Measurements from ENCODE around the gene CTIF. TPM values are rescaled to one million over a fixed set of nuclear protein-coding genes. Genes with fewer than 3 reads are reported as not detected.

The CTIF gene
- total RNA-seq, 1 experiment from 2014 or later: 5.8 TPM

GRCh38 chr18:48821251-48821590 lies 282.4 kb downstream of the CTIF start:
- Histone ChIP-seq H3K4me2 (ENCODE audit: low read length) (no peak overlapping the region), H3K36me3 (ENCODE audit: low read depth, low read length) (no peaks in the 10 kb centered on the region), H2AFZ (ENCODE audit: low read length) (no peak overlapping the region), H3K79me2 (ENCODE audit: low read length) (no peaks in the 10 kb centered on the region), H3K9ac (ENCODE audit: low read length) (no peak overlapping the region), H3K4me3 (ENCODE audit: low read length) (no peak overlapping the region), H3K4me1 (ENCODE audit: insufficient read depth, low read length) (no peaks in the 10 kb centered on the region), H3F3A (ENCODE audit: low read length, unreplicated experiment) (no peaks in the 10 kb centered on the region), H3K27ac (ENCODE audit: low read length) (no peak overlapping the region), H4K20me1 (ENCODE audit: low read length) (no peaks in the 10 kb centered on the region), H3K27me3 (ENCODE audit: low read length) (no peaks in the 10 kb centered on the region), H3K9me2 (replicated peaks; ENCODE audit: low read length) (no peaks in the 10 kb centered on the region), H3K9me3 (ENCODE audit: low read length) (no peaks in the 10 kb centered on the region)
- ChIA-PET POLR2A (ENCODE audit: unreplicated experiment) (interaction anchor here (0.6 kb wide), 1 partner anchor 12 kb away, joined by 3 read pairs; no protein-coding TSS in a partner anchor), CTCF (no interaction called here)
- ATAC-seq: no peak
- no TSS peak for BruUV-seq (replicated peaks)
- no peak for TF ChIP-seq EZH2phosphoT487 (IDR thresholded peaks at IDR 0.05; ENCODE audit: borderline replicate concordance, low read length)
- no peak for TF ChIP-seq CTCF (conservative IDR thresholded peaks at IDR 0.05; ENCODE audit: low read depth, low read length)
- TF ChIP-seq EZH2 (IDR thresholded peaks at IDR 0.05; ENCODE audit: low read length, unreplicated experiment): no peak
- intact Hi-C loops (cut with micrococcal nuclease): no loop called here
- DNase-seq: no peak

GRCh38 chr18:48821845-48822244 lies 283.0 kb downstream of the CTIF start:
- no peaks in the 10 kb centered on the region for H4K20me1 ChIP-seq (ENCODE audit: low read length)
- no peak overlapping the region for H3K27ac ChIP-seq (ENCODE audit: low read length)
- H3K27me3 ChIP-seq (ENCODE audit: low read length): no peaks in the 10 kb centered on the region
- TF ChIP-seq CTCF (conservative IDR thresholded peaks at IDR 0.05; ENCODE audit: low read depth, low read length): no peak
- no peak for TF ChIP-seq EZH2 (IDR thresholded peaks at IDR 0.05; ENCODE audit: low read length, unreplicated experiment)
- no peak for TF ChIP-seq EZH2phosphoT487 (IDR thresholded peaks at IDR 0.05; ENCODE audit: borderline replicate concordance, low read length)
- no peak for ATAC-seq
- H3K79me2 ChIP-seq (ENCODE audit: low read length): no peaks in the 10 kb centered on the region
- no peaks in the 10 kb centered on the region for H3K4me1 ChIP-seq (ENCODE audit: insufficient read depth, low read length)
- H3K4me2 ChIP-seq (ENCODE audit: low read length): no peak overlapping the region
- no peak overlapping the region for H3K4me3 ChIP-seq (ENCODE audit: low read length)
- intact Hi-C loops (cut with micrococcal nuclease): no loop called here
- no peaks in the 10 kb centered on the region for H3K9me3 ChIP-seq (ENCODE audit: low read length)
- DNase-seq: no peak
- H3K9me2 ChIP-seq (replicated peaks; ENCODE audit: low read length): no peaks in the 10 kb centered on the region
- no TSS peak for BruUV-seq (replicated peaks)
- POLR2A ChIA-PET (ENCODE audit: unreplicated experiment): interaction anchor here (0.6 kb wide), 1 partner anchor 11 kb away, joined by 3 read pairs; no protein-coding TSS in a partner anchor
- no peaks in the 10 kb centered on the region for H3F3A ChIP-seq (ENCODE audit: low read length, unreplicated experiment)
- no peak overlapping the region for H2AFZ ChIP-seq (ENCODE audit: low read length)
- CTCF ChIA-PET: no interaction called here
- H3K9ac ChIP-seq (ENCODE audit: low read length): no peak overlapping the region
- H3K36me3 ChIP-seq (ENCODE audit: low read depth, low read length): no peaks in the 10 kb centered on the region

- H3K27me3 ChIP-seq (ENCODE audit: low read length): no peaks in the 10 kb centered on the region
- H3K9ac ChIP-seq (ENCODE audit: low read length): no peak overlapping the region
- H3K9me2 ChIP-seq (replicated peaks; ENCODE audit: low read length): no peaks in the 10 kb centered on the region
- no peaks in the 10 kb centered on the region for H3K9me3 ChIP-seq (ENCODE audit: low read length)
- no peak for TF ChIP-seq EZH2 (IDR thresholded peaks at IDR 0.05; ENCODE audit: low read length, unreplicated experiment)
- TF ChIP-seq EZH2phosphoT487 (IDR thresholded peaks at IDR 0.05; ENCODE audit: borderline replicate concordance, low read length): no peak
- no peak for TF ChIP-seq CTCF (conservative IDR thresholded peaks at IDR 0.05; ENCODE audit: low read depth, low read length)
- H3K4me3 ChIP-seq (ENCODE audit: low read length): no peak overlapping the region
- no peaks in the 10 kb centered on the region for H3K79me2 ChIP-seq (ENCODE audit: low read length)
- H3K27ac ChIP-seq (ENCODE audit: low read length): no peak overlapping the region
- H3F3A ChIP-seq (ENCODE audit: low read length, unreplicated experiment): no peaks in the 10 kb centered on the region
- no peak for ATAC-seq
- DNase-seq: no peak
- no peaks in the 10 kb centered on the region for H4K20me1 ChIP-seq (ENCODE audit: low read length)
- ChIA-PET POLR2A (ENCODE audit: unreplicated experiment) (no interaction called here), CTCF (no interaction called here)
- no peaks in the 10 kb centered on the region for H3K36me3 ChIP-seq (ENCODE audit: low read depth, low read length)
- no peak overlapping the region for H3K4me2 ChIP-seq (ENCODE audit: low read length)
- H3K4me1 ChIP-seq (ENCODE audit: insufficient read depth, low read length): 0 out of 2 replicates have a peak, but pooled peaks cover 4% of the 10 kb centered on the region
- no TSS peak for BruUV-seq (replicated peaks)
- intact Hi-C loops (cut with micrococcal nuclease): no loop called here
- H2AFZ ChIP-seq (ENCODE audit: low read length): no peak overlapping the region
Measured at GRCh38 chr18:48824231-48824970, 285.6 kb downstream of the CTIF start.
